Transverse colon (tissue), 4 donors: Measurements from ENCODE around the gene CAPN5. TPM values are rescaled to one million over a fixed set of nuclear protein-coding genes. Genes with fewer than 3 reads are reported as not detected.

Source experiments
- DNase-seq: peaks from one replicate; pipeline ENCODE4 v3.0.0-alpha.2; 2019
- H3K27ac ChIP-seq, 4 donors: fragments of 200-600 bp; sonication (generic); 2 replicates each; pipeline ENCODE4 v1.5.1; 2016 to 2018; ENCODE audit warnings: inconsistent platforms in 4 of 4
- H3K27me3 ChIP-seq: fragments of 200-600 bp; sonication (generic); 2 replicates; pipeline ENCODE4 v1.5.1; 2017; ENCODE audit warnings: inconsistent platforms
- H3K36me3 ChIP-seq, 4 donors: fragments of 200-600 bp; sonication (generic); 2 replicates each; pipeline ENCODE4 v1.5.1; 2017 to 2019; ENCODE audit warnings: inconsistent platforms in 4 of 4
- H3K4me1 ChIP-seq, 4 donors: fragments of 200-600 bp; sonication (generic); 2 replicates each; pipeline ENCODE4 v1.5.1; 2017 to 2020; ENCODE audit warnings: inconsistent platforms in 4 of 4
- H3K4me3 ChIP-seq, 4 donors: fragments of 200-600 bp; sonication (generic); 1 replicate in 1 of 4; 2 replicates in 3 of 4; pipeline versions ENCODE4 v1.5.1 to v1.6.1; 2017 to 2019; ENCODE audit warnings: inconsistent platforms in 4 of 4
- H3K9me3 ChIP-seq, 2 donors: fragments of 200-600 bp; sonication (generic); 2 replicates each; pipeline ENCODE4 v1.5.1; 2017 to 2019; ENCODE audit warnings: inconsistent platforms in 2 of 2
- EP300 ChIP-seq: sonication (generic); formaldehyde crosslinking; IDR thresholded peaks from one replicate; pipeline ENCODE4 v1.6.1; 2017; ENCODE audit warnings: antibody characterized with exemption, low read depth
- POLR2A ChIP-seq: fragments of 450-650 bp; IDR thresholded peaks from one replicate; pipeline ENCODE4 v1.6.1; 2016; ENCODE audit warnings: antibody characterized with exemption, mild to moderate bottlenecking, moderate library complexity
- POLR2AphosphoS5 ChIP-seq, 3 donors: sonication (generic); formaldehyde crosslinking; IDR thresholded peaks; one replicate each; pipeline ENCODE4 v1.6.1; 2016; ENCODE audit warnings: antibody characterized with exemption in 3 of 3
- WGBS, 2 donors: methylation state at CpG; one replicate each; pipeline ENCODE4 v1.1.5; 2018; ENCODE audit warnings: low coverage in 1 of 2; 5-methylcytosine and 5-hydroxymethylcytosine counted together
- in situ Hi-C, 4 donors: fragments of 200-750 bp; cut with MboI; loops; one replicate each; pipeline versions ENCODE4 v1.15.0 to v1.15.1; 2017; ENCODE audit warnings: low sequenced_read_pairs in 3 of 4, low pct_ligation_motif_present in 1 of 4, low pct_unique_long_range_greater_than_20kb in 1 of 4
- intact Hi-C: fragments of 100-400 bp; cut with DNase I; formaldehyde crosslinking; loops from one replicate; pipeline ENCODE4 v1.15.1; 2023; ENCODE audit warnings: low total_unique reads
- total RNA-seq, 4 donors: library from RNA; depleted of rRNA; stranded (reverse); fragments of >200 nt; gene quantifications; one replicate each; pipeline ENCODE4 v1.1.0, GENCODE V29; 2016
- TF ChIP-seq, protein P1 (sequence below), 5 experiments: fragments of 200-600 bp in 3 of 5; fragments of 450-650 bp in 2 of 5; sonication (generic) in 3 of 5; IDR thresholded peaks; 1 replicate in 2 of 5; 2 replicates in 3 of 5; pipeline ENCODE4 v1.5.1; 2016 to 2017; ENCODE audit warnings: antibody characterized with exemption in 5 of 5, inconsistent platforms in 3 of 5, mild to moderate bottlenecking in 2 of 5, moderate library complexity in 1 of 5

The CAPN5 gene
- total RNA-seq, 4 donors from 2014 or later: 210 to 290 (median 214) TPM

GRCh38 chr11:77075425-77075905 is 8.7 kb downstream of the CAPN5 start:
- Histone ChIP-seq H3K4me3 (peak overlapping the region in 1 of 4 donors; percentile 3), H3K4me1 (peaks cover 38 to 68% (median 53%) of the 10 kb centered on the region in 4 donors), H3K27me3 (no peaks in the 10 kb centered on the region), H3K9me3 (no peaks in the 10 kb centered on the region), H3K27ac (peak overlapping the region; percentile 93 to 96 (median 96)), H3K36me3 (no peaks in the 10 kb centered on the region)
- 42 to 60% methylated on average over 2 to 5 of the region's 5 CpGs for WGBS, 2 donors
- in situ Hi-C loops: no loop called here
- intact Hi-C loops: no loop called here
- peak; percentile 78 for DNase-seq
- TF ChIP-seq POLR2AphosphoS5 (IDR thresholded peaks at IDR 0.05) (peak in 2 of 3 donors; percentile 41 to 53), POLR2A (peak; percentile 55), EP300 (no peak)
- TF ChIP-seq, protein P1, sequence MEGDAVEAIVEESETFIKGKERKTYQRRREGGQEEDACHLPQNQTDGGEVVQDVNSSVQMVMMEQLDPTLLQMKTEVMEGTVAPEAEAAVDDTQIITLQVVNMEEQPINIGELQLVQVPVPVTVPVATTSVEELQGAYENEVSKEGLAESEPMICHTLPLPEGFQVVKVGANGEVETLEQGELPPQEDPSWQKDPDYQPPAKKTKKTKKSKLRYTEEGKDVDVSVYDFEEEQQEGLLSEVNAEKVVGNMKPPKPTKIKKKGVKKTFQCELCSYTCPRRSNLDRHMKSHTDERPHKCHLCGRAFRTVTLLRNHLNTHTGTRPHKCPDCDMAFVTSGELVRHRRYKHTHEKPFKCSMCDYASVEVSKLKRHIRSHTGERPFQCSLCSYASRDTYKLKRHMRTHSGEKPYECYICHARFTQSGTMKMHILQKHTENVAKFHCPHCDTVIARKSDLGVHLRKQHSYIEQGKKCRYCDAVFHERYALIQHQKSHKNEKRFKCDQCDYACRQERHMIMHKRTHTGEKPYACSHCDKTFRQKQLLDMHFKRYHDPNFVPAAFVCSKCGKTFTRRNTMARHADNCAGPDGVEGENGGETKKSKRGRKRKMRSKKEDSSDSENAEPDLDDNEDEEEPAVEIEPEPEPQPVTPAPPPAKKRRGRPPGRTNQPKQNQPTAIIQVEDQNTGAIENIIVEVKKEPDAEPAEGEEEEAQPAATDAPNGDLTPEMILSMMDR (IDR thresholded peaks at IDR 0.05): peak in 1 of 5 experiments; percentile 11

DNA sequence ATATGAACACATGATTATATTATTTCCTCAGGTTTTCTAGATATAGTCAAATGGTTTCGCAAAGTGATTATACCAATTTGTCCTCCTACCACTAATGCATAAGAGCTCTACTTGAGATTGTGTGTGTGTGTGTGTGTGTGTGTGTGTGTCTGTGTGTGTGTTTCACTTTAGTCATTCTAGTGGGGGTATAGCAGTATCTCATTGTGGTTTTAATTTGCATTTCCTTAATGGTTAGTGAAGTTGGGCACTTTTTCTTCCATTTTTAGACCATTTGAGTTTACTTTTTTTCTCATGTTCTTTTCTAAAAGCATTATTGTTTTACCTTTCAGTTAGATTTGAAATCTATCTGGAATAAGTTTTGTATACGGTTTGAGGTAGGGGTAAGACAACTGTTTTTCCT is 12.9 kb downstream of the CAPN5 start:
- Histone ChIP-seq H3K27me3 (no peaks in the 10 kb centered on the region), H3K27ac (peak overlapping the region in 1 of 4 donors; percentile 94), H3K9me3 (no peaks in the 10 kb centered on the region), H3K36me3 (no peaks in the 10 kb centered on the region), H3K4me3 (no peak overlapping the region), H3K4me1 (peaks cover 25 to 67% (median 46%) of the 10 kb centered on the region in 4 donors)
- TF ChIP-seq EP300: no peak
- TF ChIP-seq POLR2A: no peak
- TF ChIP-seq POLR2AphosphoS5 (IDR thresholded peaks at IDR 0.05): no peak
- TF ChIP-seq, protein P1 (IDR thresholded peaks at IDR 0.05): no peak
- in situ Hi-C loops (loop anchor here in 1 of 4 donors (5.0 kb wide), 1 partner anchor 32 kb away; no protein-coding TSS in a partner anchor), intact Hi-C loops (no loop called here)
- no peak for DNase-seq
- WGBS, 2 donors: 90% methylated on average over 2 of the region's 2 CpGs

- peak; percentile 8 for DNase-seq
- in situ Hi-C loops: loop anchor here in 1 of 4 donors (5.0 kb wide), 1 partner anchor 33 kb away; no protein-coding TSS in a partner anchor
- no peaks in the 10 kb centered on the region for H3K36me3 ChIP-seq
- 94% methylated on average over 2 of the region's 2 CpGs; no CpG with 5 or more reads in 1 of the 2 donors for WGBS, 2 donors
- intact Hi-C loops: no loop called here
- TF ChIP-seq POLR2A (no peak), POLR2AphosphoS5 (IDR thresholded peaks at IDR 0.05) (no peak), EP300 (no peak)
- TF ChIP-seq, protein P1 (IDR thresholded peaks at IDR 0.05): no peak
- peaks cover 20 to 67% (median 44%) of the 10 kb centered on the region in 4 donors for H3K4me1 ChIP-seq
- H3K9me3 ChIP-seq: no peaks in the 10 kb centered on the region
- no peaks in the 10 kb centered on the region for H3K27me3 ChIP-seq
- H3K27ac ChIP-seq: peak overlapping the region in 2 of 4 donors; percentile 81 to 94
- no peak overlapping the region for H3K4me3 ChIP-seq
Observed at GRCh38 chr11:77080643-77081210, 14.0 kb downstream of the CAPN5 start.

DNA sequence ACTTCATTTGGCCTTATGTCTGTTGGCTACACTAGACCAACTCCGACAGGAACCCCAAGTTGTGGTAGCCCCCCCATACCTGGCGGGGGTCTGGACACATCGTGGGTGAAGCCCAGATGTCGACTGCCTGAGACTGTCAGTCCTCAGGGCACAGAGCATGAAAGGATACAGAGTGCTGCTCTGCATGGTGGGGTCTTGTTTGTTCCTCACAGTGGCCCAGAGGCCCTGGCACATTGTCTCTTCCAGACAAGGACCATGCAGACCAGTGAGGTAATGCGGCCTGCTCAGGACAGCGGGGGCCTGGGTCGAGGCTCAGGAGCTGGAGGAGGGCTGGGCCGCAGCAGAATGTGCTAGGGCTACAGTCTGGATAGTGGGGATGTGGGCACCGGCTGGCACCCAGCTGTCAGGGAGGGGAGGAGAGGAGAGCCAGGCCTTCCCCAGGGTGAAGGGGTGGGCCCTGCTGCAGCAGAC is 14.6 kb downstream of the CAPN5 start:
- 83% methylated on average over 9 of the region's 9 CpGs; no CpG with 5 or more reads in 1 of the 2 donors for WGBS, 2 donors
- H3K4me3 ChIP-seq: no peak overlapping the region
- no peaks in the 10 kb centered on the region for H3K36me3 ChIP-seq
- no peaks in the 10 kb centered on the region for H3K9me3 ChIP-seq
- peak overlapping the region; percentile 26 to 94 (median 88) for H3K27ac ChIP-seq
- in situ Hi-C loops (loop anchor here in 1 of 4 donors (5.0 kb wide), 1 partner anchor 34 kb away; no protein-coding TSS in a partner anchor), intact Hi-C loops (no loop called here)
- peaks cover 27 to 67% (median 47%) of the 10 kb centered on the region in 4 donors for H3K4me1 ChIP-seq
- no peak for TF ChIP-seq POLR2AphosphoS5 (IDR thresholded peaks at IDR 0.05)
- TF ChIP-seq, protein P1 (IDR thresholded peaks at IDR 0.05): no peak
- TF ChIP-seq POLR2A: no peak
- no peak for TF ChIP-seq EP300
- peak; percentile 8 for DNase-seq
- no peaks in the 10 kb centered on the region for H3K27me3 ChIP-seq
